Activated naive CD8-positive, alpha-beta T cell (primary cell): ENCODE results near the gene MAST1.

Source experiments
- H3K27ac Mint-ChIP-seq: one replicate; pipeline ENCODE4 v1.8.0; 2021; ENCODE audit warnings: mixed read lengths
- H3K27me3 Mint-ChIP-seq: one replicate; pipeline ENCODE4 v1.8.0; 2021; ENCODE audit warnings: mixed read lengths
- H3K36me3 Mint-ChIP-seq: one replicate; pipeline ENCODE4 v1.8.0; 2021; ENCODE audit warnings: mixed read lengths
- H3K4me1 Mint-ChIP-seq: one replicate; pipeline ENCODE4 v1.8.0; 2021; ENCODE audit warnings: low read depth, mixed read lengths
- H3K4me3 Mint-ChIP-seq: one replicate; pipeline ENCODE4 v1.8.0; 2021; ENCODE audit warnings: mild to moderate bottlenecking, mixed read lengths
- H3K9me3 Mint-ChIP-seq: one replicate; pipeline ENCODE4 v1.8.0; 2021; ENCODE audit warnings: low read depth, mixed read lengths

Gene MAST1

GRCh38 chr19:12918253-12918652 is 79.9 kb downstream of the MAST1 start:
- Mint-ChIP-seq H3K36me3 (peaks cover 5% of the 10 kb centered on the region), H3K4me3 (peak overlapping the region; percentile 32), H3K9me3 (no peaks in the 10 kb centered on the region), H3K27me3 (no peaks in the 10 kb centered on the region), H3K4me1 (peaks cover 32% of the 10 kb centered on the region), H3K27ac (no peak overlapping the region)

- H3K9me3 Mint-ChIP-seq, result no peaks in the 10 kb centered on the region
- H3K4me3 Mint-ChIP-seq, result no peak overlapping the region
- H3K27me3 Mint-ChIP-seq, result no peaks in the 10 kb centered on the region
- H3K4me1 Mint-ChIP-seq, result peaks cover 11% of the 10 kb centered on the region
- no peak overlapping the region for H3K27ac Mint-ChIP-seq
- peaks cover 5% of the 10 kb centered on the region for H3K36me3 Mint-ChIP-seq
Measured at GRCh38 chr19:12921047-12921446, 82.7 kb downstream of the MAST1 start.

GRCh38 chr19:12922959-12923358 is 84.6 kb downstream of the MAST1 start:
- no peak overlapping the region for H3K4me3 Mint-ChIP-seq
- H3K36me3 Mint-ChIP-seq, result peaks cover 8% of the 10 kb centered on the region
- H3K4me1 Mint-ChIP-seq, result peaks cover 9% of the 10 kb centered on the region
- no peaks in the 10 kb centered on the region for H3K9me3 Mint-ChIP-seq
- no peak overlapping the region for H3K27ac Mint-ChIP-seq
- no peaks in the 10 kb centered on the region for H3K27me3 Mint-ChIP-seq
